Uterine smooth muscle cell (primary cell): ENCODE results near the gene FGF5. TPM values are rescaled to one million over a fixed set of nuclear protein-coding genes. Genes with fewer than 3 reads are reported as not detected.

ENCODE experiments used
- total RNA-seq: library from RNA; depleted of rRNA; stranded (reverse); fragments of >200 nt; gene quantifications from 2 replicates; pipeline ENCODE4 v1.2.3, GENCODE V29; 2014

Gene FGF5, protein sequence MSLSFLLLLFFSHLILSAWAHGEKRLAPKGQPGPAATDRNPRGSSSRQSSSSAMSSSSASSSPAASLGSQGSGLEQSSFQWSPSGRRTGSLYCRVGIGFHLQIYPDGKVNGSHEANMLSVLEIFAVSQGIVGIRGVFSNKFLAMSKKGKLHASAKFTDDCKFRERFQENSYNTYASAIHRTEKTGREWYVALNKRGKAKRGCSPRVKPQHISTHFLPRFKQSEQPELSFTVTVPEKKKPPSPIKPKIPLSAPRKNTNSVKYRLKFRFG
- total RNA-seq = 4.4 and 12.6 TPM in 2 replicates

DNA sequence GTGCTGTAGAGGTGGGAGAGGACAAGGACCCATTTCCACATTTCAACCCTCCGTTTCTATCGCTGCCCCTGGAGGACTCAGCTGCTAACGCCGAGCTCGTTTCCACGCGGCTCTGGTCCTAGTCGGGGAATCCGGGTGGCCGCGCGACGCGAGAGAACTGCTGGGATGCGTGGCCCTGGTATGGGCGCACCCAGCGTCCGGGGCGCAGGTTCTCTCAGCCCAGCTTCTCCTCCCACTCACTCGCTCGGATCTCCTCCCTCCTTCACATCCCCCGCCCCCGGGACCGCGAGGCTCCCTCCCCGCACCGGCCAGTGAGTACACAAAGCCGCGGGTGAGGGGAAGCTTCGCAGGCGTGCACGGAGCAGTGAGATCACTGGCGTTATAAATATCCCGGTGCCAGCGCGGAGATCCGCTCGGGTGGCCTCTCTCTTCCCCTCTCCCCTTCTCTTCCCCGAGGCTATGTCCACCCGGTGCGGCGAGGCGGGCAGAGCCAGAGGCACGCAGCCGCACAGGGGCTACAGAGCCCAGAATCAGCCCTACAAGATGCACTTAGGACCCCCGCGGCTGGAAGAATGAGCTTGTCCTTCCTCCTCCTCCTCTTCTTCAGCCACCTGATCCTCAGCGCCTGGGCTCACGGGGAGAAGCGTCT is at the start of gene FGF5:
Gene FGF5 (plus strand): TSS at position 412 of the 649 bp plus-strand sequence. CDS start 161 bp downstream, at position 573.

DNA sequence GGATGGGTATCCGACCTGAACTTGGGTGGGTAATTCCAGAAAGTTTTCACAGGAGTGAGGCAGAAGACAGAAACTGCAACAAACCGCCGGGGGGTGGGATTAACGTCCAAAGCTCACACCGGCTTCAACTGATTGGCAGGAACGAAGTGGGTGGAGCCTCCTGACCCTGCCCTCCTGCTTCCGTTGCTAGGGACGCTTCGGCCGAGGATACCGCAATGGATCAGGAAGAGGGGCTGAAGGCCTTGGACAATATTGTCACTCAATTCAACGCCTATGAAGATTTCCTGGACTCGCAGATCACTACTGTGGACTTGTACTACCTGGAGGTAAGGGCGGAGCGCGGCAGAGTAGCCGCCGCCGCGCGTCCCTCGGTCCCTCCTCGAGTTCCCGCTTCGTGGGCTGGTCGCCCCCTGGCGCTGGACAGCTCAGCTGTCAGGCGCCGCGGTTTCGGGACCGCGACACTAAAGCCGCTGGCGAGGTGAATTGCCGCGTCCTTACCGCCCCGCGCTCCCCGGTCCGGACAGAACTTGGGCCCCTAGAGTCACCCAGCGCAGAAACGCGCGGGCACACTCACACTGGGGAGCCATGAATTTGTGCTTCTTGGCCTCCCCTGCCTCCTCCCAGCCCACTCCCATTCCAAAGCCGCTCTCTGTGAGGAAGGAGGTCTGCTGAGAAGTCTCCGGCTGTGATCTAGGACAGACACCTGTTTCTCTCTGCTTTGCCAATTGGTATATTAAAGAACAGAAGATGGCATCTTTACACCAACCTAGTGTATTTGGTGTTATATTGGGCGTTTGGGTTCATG is 69.3 kb downstream of the FGF5 start, which contains the start of gene CFAP299:
Gene CFAP299 (plus strand): TSS at position 177 of the 805 bp plus-strand sequence.

Other genes with a start within 250 kb of the FGF5 start
- gene ANTXR2, start 193.4 kb upstream of the FGF5 start, total RNA-seq = 147 and 264 TPM in 2 replicates
- gene PRDM8, start 69.2 kb upstream of the FGF5 start, total RNA-seq = 7.4 and 10.1 TPM in 2 replicates
- gene CFAP299, start 69.1 kb downstream of the FGF5 start, total RNA-seq = 1.7 and 2.0 TPM in 2 replicates